HG03521 (cell line): Measurements from ENCODE around the gene UNC5C.
"Not testable (repeated sequence)": the region's sequence is repeated elsewhere in the genome, so short reads cannot be mapped to it uniquely, and the experiment has no call there.

Source experiments
- ATAC-seq: cut with Tn5 transposase; IDR thresholded peaks from one replicate; pipeline ENCODE4 v1.9.1; 2021; ENCODE audit warnings: mild to moderate bottlenecking, moderate library complexity; ENCODE audit not compliant: unreplicated experiment

Gene UNC5C

DNA sequence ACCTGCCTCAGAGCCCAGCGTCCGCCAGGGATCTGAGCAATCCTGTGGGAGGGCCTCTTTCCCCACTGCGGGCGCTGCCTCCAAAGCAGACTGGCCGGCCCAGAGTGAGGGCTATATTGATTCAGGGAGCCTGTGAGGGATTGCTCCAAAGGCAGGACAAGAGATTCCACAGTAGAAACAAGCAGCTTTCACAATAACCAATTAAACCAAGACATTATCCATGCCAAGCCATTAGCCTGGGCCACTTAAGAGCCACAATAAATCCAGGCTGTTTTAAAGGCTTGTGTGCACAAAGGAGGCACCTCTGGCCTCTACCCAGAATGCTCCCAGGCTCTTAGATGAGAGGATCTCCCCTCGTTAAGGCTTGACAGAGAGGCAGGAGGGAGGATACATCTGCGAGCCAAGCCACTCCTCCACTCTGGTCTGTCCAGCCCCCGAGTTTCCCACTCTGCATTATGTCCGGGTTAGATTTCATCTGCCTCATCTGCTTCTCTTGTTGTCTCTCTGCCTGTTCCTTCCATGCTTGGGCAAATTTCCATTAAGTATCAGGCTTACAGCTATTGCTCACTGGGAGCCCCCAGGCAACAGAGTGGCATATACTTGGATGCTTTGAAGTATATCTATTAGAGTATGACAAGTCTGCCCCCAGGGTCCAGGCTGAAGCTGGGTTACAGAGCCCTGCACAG is 357.9 kb downstream of the UNC5C start:
- no peak for ATAC-seq

DNA sequence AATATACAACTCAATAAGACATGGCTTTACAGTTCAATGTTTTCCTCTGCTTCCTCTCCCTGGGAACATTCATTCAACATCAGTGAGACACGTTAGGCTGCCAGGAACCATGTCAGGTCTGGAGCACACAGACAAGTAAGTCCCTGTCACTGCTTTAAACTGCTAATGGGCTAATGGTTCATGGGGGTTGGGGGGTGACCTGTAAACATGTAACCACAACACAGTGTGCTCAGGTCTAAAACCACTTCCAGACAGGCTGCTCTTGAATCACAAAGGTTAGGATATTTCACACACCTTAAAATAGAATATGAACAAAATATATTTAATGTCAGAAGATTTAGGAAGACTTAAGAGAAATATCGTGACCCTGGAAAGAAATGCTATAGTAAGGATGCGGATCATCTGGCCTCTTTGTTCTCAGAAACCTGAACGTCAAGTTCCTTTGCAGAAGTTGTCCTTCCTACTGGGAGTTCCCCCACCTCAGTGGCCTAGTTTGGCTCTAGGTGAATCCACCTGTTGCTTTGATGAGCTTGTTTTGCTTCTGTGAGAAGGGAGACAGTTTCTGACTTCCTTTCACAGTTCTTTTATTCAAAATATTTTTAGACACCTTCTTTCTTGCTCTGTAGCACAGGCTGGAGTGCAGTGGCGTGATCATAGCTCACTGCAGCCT is 359.9 kb downstream of the UNC5C start:
- ATAC-seq: no peak

DNA sequence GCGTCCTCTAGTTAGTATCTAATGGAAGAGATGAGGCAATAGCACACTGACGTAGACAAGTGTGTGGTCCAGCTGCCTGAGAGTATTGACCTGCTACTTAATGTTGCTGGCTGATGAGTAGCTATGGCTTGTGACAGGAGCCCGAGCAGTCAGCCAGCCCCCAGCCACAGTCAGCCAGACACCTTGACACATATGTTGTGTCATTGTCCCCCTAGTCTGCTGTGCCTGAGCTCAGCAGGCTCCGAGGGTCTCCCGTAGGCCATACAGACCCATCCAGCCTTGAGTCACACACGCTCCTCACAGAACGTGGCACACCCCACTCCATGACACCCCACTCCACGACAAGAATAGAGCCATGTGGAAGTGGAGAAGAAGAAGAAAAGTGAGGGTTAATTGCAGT is 362.1 kb downstream of the UNC5C start:
- no peak for ATAC-seq

DNA sequence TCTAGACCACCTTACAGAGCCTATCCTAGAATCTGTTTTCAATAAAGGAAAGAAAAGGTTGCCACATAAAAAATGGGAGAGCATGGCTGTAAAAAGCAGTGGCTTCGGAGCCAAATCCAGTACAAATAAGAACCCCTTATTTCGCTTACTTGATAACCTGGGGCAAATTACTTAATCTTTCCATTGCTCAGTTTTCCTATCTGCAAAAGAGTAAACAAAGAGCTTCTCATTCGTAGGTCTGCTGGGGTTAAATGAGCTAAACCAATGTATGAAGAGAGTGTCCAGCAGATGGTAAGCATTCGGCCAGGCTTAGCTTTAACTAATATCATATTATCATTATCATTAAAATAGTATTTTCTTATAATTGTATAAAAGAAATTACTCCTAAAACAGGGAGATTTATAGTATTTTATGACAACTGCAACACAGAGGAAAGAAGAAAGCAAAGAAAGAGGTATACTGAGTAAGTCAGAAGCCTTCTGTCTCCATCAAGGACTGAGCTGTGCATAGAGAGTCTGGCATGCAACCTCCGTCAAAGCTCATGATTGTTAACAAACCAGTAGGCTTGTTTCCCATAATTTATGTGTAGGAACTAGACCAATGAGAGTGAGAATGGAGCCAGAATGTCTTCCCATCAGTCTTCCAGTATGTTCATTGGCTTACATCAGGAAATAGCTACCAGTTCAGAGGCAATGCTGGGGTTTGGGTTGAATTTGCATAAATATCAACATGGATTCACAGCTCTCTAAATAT is 364.9 kb downstream of the UNC5C start:
- ATAC-seq: no peak

DNA sequence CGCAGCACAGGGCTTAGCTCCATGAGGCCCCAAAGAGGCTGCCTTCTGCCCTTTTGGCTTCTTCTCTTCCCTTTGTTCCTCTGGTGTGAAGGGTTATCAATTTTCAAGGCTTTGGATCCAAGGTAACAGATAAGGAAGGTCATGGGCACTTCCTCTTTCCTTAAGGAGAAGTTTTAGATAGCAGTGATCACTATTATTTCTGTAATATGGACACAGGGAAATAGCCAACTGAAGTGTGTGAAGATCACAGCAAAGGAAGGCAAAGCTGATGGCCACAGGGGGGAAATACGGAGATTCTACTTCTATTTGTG is 366.8 kb downstream of the UNC5C start:
- ATAC-seq: no peak

DNA sequence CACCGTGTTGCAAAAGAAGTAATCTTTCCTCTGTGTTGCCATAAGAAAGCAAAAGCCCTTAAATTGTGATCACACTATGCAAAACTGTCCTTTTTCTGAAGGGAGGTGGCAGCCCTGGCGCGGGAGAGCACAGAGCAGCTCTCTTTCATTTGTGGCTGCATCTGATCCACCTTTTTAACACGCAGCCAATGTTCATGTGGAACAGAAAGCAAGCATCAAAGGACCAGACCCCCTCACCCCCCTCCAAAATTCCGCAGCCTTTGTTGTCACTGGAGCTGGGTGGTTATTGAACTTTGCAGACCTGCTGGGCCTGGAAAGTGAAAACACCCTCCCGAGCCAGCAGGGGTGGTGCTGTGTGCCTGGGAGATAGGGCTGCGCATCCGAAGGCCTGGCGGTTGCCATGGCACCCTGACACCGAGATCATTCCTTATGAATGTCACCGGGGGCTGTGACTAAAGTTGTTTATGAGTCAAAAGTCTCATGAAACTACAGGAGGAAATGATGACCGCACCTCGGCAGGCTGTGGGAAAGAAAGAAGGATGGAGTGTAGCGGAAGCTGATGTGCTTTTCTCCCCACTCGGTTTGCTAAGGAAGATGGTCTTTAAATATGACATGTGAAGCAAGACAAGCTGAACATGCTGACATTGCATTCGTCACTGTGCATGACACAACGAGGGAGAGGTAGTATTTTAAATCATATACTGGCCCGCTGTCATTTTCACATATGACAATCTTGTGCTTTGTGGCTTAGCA is 367.4 kb downstream of the UNC5C start:
- no peak for ATAC-seq

DNA sequence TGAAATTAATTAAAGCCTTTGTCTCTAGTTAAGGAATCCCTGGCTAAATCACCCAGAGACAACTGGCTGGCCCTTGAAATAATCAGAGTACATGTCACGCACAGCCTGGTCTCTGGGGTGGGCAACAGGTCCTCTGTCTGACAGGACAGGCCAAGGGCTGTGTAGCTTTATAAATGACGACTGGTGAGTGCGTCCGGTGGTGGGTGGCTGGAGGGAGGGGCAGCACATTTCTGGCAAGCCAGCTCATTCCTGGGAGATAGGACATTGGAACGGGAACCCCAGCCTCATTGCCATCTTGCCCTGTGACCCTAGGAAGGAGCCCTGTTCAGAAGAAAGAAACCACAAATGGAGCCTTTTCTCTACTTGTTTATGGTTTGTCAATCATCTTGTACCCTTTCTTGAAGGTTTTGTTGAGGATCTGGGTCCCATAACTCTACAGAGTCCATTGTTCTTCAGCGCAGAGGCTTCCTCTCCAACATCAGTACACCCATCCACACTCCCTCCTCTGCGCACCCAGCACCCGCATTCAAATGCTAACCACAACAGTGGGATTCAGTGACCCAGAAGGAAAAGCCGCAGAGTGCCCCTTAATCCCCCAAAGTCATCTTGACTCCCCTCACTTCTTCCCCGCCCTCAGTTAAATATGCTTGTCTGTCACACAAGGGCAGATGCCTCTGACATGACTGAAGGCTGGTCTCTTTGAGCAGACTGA is 368.1 kb downstream of the UNC5C start:
- no peak for ATAC-seq

DNA sequence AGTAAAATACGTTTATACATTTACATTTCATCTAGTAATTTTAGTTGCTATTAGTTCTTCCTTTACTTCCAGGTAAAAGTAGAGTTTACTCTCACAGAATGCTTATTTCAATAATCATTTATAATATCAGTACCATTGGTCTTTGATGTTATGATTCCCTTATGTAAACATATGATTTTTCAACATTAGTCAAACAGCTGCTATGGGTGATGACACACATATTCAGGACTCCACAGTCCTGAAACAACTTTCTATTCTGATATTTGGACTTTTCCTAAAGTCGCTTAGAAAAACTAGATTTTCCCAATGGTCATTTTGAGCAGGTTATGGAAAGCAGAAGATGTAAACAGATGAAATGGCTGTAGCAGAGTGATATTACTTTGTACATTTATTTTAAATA is 369.8 kb downstream of the UNC5C start:
- no peak for ATAC-seq

DNA sequence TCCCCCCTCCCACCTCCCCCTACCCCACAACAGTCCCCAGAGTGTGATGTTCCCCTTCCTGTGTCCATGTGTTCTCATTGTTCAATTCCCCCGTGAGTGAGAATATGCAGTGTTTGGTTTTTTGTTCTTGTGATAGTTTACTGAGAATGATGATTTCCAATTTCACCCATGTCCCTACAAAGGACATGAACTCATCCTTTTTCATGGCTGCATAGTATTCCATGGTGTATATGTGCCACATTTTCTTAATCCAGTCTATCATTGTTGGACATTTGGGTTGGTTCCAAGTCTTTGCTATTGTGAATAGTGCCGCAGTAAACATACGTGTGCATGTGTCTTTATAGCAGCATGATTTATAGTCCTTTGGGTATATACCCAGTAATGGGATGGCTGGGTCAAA is 377.4 kb downstream of the UNC5C start:
- ATAC-seq: not testable (repeated sequence)

DNA sequence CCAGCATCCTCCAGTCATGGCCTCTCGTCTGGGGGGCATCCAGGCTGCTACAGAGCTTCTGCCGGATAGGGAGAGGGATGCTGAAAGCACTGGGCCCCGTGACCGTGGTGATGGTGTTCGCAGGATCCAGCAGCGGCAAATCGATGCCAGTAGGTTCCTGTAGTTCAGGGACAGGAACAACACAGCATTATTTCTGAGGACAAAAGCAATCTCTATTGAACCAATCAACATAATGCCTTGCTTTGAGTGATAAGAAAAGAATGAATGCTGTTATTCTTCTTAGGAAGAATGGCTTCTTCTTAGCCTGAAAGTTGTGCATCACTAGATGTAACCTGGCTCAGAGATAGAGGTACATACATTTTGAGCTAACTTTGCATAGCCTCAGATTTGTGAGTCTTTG is 378.6 kb downstream of the UNC5C start:
- no peak for ATAC-seq

DNA sequence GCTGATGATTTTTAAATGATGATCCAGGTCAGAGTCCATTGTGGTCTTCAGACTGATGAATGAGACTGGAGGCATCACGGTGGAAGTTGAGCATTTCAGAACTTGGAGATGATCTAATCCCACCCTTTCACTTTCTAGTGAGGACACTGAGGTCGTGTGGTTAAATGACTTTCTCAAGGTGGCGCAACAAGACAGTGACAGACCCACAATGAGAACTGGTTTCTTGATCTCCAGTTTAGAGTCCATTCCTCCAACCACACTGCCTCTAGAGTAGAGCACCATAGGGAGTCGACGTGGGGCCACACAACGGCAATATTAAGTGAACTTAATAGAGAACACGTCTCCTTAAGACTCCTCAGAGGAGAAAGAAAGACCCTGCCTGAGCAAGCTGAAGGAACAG is 381.0 kb downstream of the UNC5C start:
- no peak for ATAC-seq

DNA sequence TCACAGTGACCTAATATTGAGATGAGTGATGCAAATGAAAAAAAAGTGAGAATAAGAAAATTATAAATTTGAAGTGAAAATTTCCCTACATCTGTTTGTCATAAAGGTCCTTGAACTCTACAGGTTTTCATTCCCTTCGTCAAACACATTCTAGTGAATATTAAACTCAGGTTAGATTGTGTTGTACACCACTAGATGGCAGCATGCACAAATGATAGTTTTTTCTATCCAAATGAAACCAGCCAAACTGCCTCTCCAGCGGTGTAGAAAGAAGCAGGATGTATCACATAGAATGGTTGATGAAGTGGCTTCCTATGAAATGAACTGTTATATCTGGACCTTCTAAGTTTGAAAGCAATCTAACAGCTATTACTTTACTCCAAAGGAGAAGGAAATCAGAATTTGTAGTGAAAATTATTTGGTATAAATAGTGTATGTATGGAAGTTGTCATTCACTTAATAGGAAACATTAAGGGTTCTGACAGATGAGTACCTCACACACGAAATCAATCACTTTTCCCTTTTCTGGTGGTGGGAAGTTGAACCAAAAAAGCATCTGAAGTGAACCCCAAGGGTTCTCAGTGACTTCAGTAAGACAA is 382.7 kb downstream of the UNC5C start:
- ATAC-seq: peak; percentile 61

DNA sequence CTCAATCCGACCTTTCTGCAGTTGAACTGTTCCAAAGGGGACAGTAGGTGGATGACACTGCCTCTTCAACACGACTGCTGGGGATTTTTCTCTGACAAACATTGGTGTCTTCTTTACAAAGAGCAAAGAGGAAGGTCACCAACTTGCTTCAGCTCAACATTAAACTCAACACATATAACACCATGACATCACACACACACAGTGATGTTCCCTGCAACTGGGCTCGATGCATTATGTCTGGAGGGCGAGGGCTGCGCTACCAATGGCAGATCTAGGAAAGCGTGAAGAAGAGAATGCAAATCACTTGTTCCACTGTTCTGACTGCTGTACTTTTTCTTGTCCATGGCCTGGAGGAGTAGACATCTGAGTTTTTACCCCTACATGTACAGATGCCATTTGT is 385.9 kb downstream of the UNC5C start:
- no peak for ATAC-seq

DNA sequence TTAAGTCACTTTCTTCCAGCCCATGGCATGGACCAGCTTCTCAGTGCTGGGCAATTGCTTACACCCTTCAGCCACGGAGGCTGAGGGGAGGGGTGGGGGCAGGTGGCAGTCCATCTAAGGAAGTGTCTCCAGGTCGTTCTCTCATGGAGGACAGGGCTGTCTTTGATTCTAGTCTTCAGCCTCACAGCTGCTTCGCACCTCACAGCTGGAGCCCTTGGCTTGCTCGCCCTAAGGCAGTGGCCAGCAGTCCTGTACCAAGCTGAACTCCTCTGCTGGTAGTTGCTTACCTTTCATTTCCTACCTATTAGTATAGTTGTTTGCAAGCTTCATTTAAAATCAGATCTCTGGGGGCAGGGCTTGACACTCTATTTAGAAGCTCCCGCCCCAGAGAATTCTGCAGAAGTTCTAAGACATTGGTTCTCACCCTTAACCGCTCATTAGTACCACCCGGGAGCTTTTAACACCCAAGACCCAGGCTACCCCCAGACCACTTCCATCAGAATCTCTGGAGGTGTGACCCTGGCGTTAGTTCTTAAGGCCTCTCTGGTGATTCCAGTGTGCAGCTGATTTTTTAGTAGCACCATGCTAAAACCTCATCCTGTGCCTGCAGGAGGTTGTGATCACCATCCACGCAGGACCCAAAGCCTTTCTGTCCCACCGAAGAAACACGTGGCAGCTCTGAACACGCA is 386.8 kb downstream of the UNC5C start:
- no peak for ATAC-seq

DNA sequence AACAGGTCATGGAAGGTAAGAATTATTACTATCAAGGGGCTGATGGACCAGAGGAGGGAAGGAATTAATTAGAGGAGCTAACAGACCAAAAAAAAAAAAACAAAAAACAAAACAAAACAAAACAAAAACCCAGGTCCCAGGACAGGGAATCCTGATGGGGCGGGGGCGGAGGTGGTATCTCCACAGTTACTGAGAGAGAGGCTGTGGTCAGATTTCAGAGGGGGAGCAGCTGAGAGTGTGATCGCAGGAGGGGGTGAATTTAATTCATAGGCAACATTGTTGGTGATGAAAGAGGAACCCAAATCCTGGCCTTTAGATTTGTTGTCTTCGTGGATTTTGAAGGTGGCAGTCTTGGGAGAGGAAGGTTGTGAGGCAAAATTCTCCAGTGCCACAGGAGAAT is 389.4 kb downstream of the UNC5C start:
- ATAC-seq: no peak

DNA sequence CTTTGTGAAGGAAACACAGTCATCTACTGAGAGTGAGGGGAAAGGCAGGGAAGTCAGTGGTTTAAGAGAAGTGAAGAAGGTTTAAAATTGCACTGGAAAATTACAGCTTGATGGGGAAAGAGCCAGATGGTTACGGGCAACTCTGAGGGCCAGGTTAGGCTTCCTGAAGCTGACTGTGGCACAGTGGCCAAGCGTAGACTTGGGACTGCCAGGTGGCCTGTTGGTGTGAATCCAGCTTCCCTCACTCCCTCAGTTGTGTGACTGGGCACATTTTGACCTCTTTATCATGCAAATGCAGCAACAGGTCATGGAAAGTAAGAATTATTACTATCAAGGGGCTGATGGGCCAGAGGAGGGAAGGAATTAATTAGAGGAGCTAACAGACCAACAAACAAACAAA is 390.1 kb downstream of the UNC5C start:
- no peak for ATAC-seq

DNA sequence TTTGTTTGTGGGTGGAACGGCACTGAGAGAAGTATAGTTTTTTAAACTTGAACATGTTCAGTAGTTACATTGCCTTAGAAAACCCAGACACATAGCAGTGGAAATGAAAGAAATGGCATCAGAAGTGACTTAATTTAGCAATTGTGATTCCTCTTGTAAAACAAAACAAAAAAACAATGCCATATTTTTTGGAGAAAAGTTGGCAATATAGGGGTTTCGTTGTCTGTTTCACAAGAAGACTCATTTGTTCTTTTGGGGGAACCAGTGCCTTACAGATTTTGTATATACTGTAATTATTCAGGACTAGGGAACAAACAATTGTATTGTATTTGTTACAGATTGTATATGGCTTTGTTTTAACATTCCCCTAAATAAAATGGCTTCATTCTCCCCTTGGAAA is 390.7 kb downstream of the UNC5C start:
- no peak for ATAC-seq

DNA sequence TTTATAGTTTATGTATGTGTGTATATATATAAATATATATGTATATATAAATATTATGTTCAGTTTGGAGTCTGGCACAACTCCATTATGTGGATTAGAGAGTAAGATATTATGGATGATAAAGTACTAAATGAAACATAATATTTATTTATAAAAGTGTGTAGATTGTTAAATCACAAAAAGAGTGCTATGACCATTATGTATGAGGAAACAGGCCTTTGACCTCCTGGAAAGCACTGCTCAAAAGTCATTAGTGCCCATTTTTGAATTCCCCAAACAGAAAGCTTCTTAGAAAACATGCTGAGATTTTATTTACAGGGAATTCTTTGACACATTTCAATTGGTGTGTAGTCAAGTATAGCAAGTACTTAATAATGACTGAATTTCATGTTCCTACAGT is 391.2 kb downstream of the UNC5C start:
- no peak for ATAC-seq

DNA sequence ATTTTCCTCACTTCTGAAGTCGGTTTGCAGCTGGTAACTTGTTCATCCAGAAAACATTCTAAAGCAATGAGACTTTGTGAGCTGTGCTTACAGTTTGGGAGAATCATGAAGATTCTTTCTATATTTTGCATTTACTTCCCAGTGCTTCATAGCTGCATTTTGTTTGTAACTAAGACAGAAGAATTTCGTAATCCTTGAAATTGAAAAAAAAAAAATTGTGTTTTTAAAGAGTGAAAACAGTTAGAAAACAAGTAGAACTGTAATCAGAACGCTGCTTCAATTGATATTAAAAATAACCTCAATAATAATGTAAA is 392.4 kb downstream of the UNC5C start:
- ATAC-seq: no peak

DNA sequence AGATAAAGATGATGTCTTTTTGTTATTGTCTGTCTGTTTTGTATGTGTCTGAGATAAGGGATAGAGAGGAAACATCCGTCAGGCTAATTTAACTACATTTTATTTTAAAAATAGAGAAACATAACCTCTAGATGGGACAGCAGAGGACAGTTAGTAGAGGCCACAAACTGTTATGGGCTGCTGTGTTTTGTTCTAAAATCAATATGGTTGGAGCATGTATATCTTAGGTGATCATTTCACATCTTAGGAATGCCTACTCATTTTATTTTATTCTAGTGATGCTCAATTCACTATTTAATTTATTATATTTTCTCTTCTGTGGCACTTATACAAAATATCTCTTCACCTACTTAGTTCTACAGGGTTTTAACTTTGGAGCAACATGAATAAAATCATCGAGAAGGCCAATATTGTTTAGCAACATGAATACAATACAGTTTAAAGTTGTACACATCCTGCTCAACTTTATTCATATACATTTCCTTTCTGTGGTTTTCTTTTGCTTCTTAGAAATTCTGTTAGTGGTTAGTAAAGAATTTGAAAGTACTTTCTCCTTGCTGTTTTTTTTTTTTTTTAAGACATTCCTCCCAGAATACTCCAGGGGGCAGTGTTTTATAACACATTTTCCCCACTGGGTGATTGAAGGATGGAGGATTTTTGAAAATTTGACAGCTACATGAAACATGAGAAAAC is 392.9 kb downstream of the UNC5C start:
- peak; percentile 66 for ATAC-seq
